GM20000 (cell line): ENCODE results near the gene CYP3A4.
"Not testable (repeated sequence)": the region's sequence is repeated elsewhere in the genome, so short reads cannot be mapped to it uniquely, and the experiment has no call there.

Source experiments
- DNase-seq: peaks from one replicate; pipeline ENCODE4 v3.0.0; 2012; ENCODE audit warnings: low spot score
- CTCF ChIP-seq: IDR thresholded peaks from 2 replicates; pipeline ENCODE4 v1.5.1; 2012; ENCODE audit warnings: mild to moderate bottlenecking, control low read depth; ENCODE audit errors: extremely low read depth, missing control alignments

Gene CYP3A4

GRCh38 chr7:99780588-99780987 is 3.4 kb downstream of the CYP3A4 start:
- TF ChIP-seq CTCF: no peak
- no peak for DNase-seq

- TF ChIP-seq CTCF: no peak
- DNase-seq: no peak
These were observed 4.0 kb downstream of the CYP3A4 start for GRCh38 chr7:99779949-99780348.

- no peak for DNase-seq
- no peak for TF ChIP-seq CTCF
These were observed 5.1 kb downstream of the CYP3A4 start for GRCh38 chr7:99778880-99779279.

- DNase-seq: not testable (repeated sequence)
These were observed 10.6 kb downstream of the CYP3A4 start for GRCh38 chr7:99773395-99773794.

GRCh38 chr7:99772565-99772964 is 11.4 kb downstream of the CYP3A4 start:
- no peak for DNase-seq
- no peak for TF ChIP-seq CTCF

- DNase-seq: not testable (repeated sequence)
These were observed 14.5 kb downstream of the CYP3A4 start for GRCh38 chr7:99769494-99769893.

- no peak for DNase-seq
- no peak for TF ChIP-seq CTCF
These were observed 15.5 kb downstream of the CYP3A4 start for GRCh38 chr7:99768471-99768870.

- DNase-seq: peak; percentile 29
- TF ChIP-seq CTCF: no peak
These were observed 16.3 kb downstream of the CYP3A4 start for GRCh38 chr7:99767662-99768061.

GRCh38 chr7:99766484-99767099 is 17.4 kb downstream of the CYP3A4 start:
- no peak for DNase-seq
- TF ChIP-seq CTCF: no peak
